GM13977 (cell line): ENCODE results near the gene MT1A.

Source experiments
- DNase-seq: peaks from one replicate; pipeline ENCODE4 v3.0.0; 2012; ENCODE audit warnings: low spot score
- CTCF ChIP-seq: IDR thresholded peaks from 2 replicates; pipeline ENCODE4 v1.5.1; 2012; ENCODE audit warnings: mild to moderate bottlenecking, control low read depth; ENCODE audit not compliant: insufficient read depth; ENCODE audit errors: extremely low read depth, missing control alignments
- in situ Hi-C: fragments of 300-500 bp; cut with MboI; formaldehyde crosslinking; loops from one replicate; pipeline ENCODE4 v1.12.0; 2022; ENCODE audit warnings: low sequenced_read_pairs, low pct_unique_long_range_greater_than_20kb, mixed read lengths, inconsistent platforms; ENCODE audit not compliant: unreplicated experiment

MT1A gene

GRCh38 chr16:56594292-56594619 lies 44.2 kb upstream of the MT1A start:
- no peak for TF ChIP-seq CTCF
- no peak for DNase-seq
- in situ Hi-C loops: no loop called here

- TF ChIP-seq CTCF: peak; percentile 58
- in situ Hi-C loops: no loop called here
- peak; percentile 63 for DNase-seq
These were observed 38.0 kb upstream of the MT1A start for GRCh38 chr16:56600398-56600999.

- in situ Hi-C loops: no loop called here
- DNase-seq: no peak
- TF ChIP-seq CTCF: no peak
These were observed 37.1 kb upstream of the MT1A start for GRCh38 chr16:56601325-56601724.

- TF ChIP-seq CTCF: peak; percentile 36
- DNase-seq: no peak
- in situ Hi-C loops: no loop called here
These were observed 34.9 kb upstream of the MT1A start for GRCh38 chr16:56603589-56603988.

GRCh38 chr16:56604966-56605365 lies 33.5 kb upstream of the MT1A start:
- no peak for TF ChIP-seq CTCF
- in situ Hi-C loops: no loop called here
- DNase-seq: no peak

- no peak for TF ChIP-seq CTCF
- DNase-seq: no peak
- in situ Hi-C loops: no loop called here
These were observed 33.0 kb upstream of the MT1A start for GRCh38 chr16:56605475-56605874.

GRCh38 chr16:56606071-56606475 lies 32.4 kb upstream of the MT1A start:
- TF ChIP-seq CTCF: no peak
- in situ Hi-C loops: no loop called here
- no peak for DNase-seq
